Nasal cavity respiratory epithelium epithelial cell of viscerocranial mucosa (primary cell): Measurements from ENCODE around the gene PRKAR1B. TPM values are rescaled to one million over a fixed set of nuclear protein-coding genes. Genes with fewer than 3 reads are reported as not detected.

ENCODE experiments used
- total RNA-seq: library from RNA; depleted of rRNA; stranded (reverse); fragments of >200 nt; gene quantifications from 2 replicates; pipeline ENCODE4 v1.2.3, GENCODE V29; 2014

The PRKAR1B gene
- 6.2 and 13.6 TPM in 2 replicates for total RNA-seq

DNA sequence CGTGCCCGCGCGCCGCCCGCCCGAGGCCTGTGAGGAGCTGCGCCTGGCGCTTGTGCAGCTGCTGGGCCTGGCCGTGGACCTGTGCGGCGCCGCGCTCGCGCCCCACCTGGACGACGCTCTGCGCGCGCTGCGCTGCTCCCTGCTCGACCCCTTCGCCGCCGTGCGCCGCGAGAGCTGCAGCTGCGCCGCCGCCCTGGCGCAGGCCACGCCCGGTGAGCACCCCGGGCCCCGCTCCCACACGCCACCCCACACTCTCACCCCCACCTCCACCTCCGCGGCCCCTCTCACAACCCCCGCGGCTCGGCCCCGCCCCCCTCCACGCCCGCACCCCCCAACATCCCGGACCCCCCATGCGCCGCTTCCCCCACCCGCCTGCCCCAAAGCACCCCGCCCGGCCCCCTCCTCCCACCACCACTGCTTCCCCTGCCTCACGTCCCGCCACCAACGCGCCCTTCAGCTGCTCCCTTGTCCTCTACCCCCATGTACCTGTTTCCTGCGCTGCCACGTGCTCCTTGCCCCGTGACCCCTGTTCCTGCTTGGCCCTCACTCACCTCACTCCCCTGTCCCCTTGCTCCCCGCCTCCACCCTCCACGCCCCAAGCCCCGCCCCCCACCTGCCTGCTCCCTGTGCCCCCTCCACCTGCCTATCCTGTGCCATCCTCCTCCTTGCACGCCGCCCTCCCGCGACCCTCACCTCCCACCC, at the start of gene PRKAR1B:
PRKAR1B (minus strand) TSS at position 178 of the 702 bp plus-strand sequence. CDS start 15,776 bp downstream, outside the sequence.

DNA sequence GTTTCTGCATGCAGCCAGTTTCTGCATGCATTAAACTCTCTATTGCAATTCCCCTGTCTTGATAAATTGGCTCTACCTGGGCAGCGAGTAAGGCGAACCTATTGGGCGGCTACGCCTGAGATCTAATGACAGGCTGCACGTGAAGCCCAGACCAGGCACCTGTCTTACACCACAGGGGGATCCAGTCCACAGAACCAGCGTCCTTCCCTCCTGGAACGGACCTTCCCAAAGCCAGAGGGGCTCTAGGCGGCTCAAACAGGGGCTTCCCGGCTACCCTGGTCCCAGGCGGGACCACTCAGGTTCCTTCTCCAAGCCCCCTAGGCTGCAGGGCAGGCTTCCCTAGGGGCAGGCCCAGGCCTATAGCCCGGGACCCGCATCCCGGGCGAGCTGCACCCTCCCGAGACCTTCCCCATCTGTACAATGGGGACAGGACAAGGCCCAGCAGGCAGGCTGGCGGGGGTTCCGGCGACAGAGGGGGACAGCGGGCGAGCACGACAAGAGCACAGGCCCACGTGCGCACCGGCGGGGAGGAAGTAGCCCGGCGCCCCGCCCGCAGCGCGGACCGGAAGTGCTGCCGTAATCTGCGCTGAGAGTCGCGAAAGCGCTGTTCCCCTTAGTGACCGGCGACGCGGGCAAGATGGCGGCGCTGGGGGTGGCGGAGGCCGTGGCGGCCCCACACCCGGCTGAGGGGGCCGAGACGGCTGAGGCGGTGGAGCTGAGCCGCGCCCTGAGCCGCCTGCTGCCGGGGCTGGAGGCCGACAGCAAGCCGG, 812 bp downstream of the PRKAR1B start, which contains the start of gene DNAAF5:
DNAAF5 (plus strand) TSS at position 616 of the 770 bp plus-strand sequence; CDS start at position 638, 22 bp downstream.

DNA sequence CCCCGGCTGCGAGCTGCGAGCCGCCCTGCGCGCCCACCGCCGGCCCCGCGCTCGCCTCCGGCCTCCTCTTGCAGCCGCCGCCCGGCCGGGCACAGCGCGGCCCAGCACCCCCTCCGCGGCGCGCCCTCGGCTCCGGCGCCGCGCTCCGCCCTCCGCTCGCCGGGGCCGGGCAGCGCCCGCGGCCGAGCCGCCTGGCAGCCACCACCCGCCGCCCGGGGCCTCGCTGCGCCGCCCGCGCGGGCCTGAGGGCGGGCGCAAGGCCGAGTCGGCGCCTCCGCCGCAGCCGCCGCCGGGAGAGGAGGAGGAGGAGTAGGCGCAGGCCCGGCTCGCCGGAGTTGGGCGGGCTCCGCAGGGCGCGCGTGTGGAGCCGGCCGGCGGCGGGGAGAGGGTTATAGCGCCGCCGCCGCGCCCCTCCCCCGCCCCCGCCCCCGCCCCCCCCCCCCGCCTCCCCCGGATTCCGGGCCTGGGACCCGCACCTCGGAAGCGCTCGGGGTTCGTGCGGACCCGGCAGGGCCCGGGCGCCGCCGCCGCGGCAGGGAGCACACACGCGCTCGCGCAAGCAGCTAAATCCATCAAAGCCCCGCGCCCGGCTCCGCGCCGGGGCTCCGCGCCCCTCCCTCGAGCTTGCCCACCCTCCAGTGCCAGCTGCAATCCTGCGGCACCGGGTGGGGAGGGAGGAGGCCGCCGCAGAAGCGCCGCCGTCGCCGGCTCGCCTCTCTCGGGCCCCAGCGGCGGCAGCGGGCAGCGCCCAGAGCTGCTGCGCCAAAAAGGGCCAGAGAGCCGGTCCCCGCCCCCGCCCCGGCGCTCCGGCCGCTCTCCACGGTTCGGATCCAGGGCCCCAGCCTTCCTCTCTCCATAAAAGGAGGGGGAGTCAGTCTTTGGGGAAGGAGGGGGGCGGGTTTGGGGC, 207.3 kb downstream of the PRKAR1B start, which contains the start of gene PDGFA:
PDGFA (minus strand) TSS at position 363 of the 907 bp plus-strand sequence. CDS start 845 bp downstream, outside the sequence.

Other genes with a start within 250 kb of the PRKAR1B start
- gene PDGFA, start 207.4 kb downstream of the PRKAR1B start, total RNA-seq: 56.0 and 94.1 TPM in 2 replicates
- 8.9 and 36.7 TPM in 2 replicates for gene DNAAF5, start 582 bp downstream of the PRKAR1B start, total RNA-seq
- gene SUN1, start 105.2 kb upstream of the PRKAR1B start, total RNA-seq: 127 and 239 TPM in 2 replicates
- gene GET4, start 149.3 kb upstream of the PRKAR1B start, total RNA-seq: 36.4 and 44.1 TPM in 2 replicates
- 9.9 and 43.6 TPM in 2 replicates for gene ADAP1, start 227.4 kb upstream of the PRKAR1B start, total RNA-seq
- 15.7 and 25.7 TPM in 2 replicates for gene COX19, start 248.3 kb upstream of the PRKAR1B start, total RNA-seq